OCI-M2 (cell line): ENCODE data around the gene TGFBR2.

ENCODE experiments used
- DNase-seq: peaks from one replicate; lab custom pipeline; 2025; ENCODE audit not compliant: unreplicated experiment; lab: John Stamatoyannopoulos, UW

TGFBR2 gene

DNA sequence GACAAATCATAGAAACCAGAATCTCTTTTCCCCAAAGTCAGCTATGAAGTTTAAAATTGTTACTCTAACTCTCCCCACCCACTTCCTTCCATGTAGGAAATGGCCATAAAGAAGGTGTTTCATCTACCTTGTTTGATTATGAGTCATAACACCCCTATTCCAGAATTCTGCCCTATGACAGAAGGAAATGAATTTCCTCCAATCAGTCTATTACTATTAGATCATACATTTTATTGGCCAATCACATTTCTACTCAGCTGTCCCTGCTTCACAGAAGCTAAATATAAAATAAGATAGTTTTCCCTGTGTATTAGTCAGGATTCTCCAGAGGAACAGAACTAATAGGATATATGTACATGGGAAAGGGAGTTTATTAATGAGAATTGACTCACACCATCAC is 102.1 kb downstream of the TGFBR2 start:
- no peak for DNase-seq

DNA sequence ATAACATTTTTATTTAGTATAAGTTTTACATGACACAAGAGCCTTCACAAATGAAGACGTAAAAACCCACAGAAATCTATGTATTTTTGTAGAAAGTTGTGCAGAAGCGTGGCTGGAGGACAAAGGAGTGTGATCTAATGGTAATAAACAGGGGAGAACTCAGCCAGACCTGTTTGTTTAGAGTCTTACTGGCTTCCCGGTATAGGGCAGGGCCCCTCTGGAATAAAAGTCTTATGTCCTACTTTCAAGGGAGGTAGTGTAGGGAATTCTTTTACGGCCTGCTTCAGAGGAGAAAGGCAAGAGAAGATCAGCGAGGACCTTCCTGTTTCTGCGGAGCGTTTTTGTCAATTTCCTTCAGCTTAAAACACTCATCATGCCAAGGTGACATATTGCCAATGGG is 103.6 kb downstream of the TGFBR2 start:
- DNase-seq, result no peak

DNA sequence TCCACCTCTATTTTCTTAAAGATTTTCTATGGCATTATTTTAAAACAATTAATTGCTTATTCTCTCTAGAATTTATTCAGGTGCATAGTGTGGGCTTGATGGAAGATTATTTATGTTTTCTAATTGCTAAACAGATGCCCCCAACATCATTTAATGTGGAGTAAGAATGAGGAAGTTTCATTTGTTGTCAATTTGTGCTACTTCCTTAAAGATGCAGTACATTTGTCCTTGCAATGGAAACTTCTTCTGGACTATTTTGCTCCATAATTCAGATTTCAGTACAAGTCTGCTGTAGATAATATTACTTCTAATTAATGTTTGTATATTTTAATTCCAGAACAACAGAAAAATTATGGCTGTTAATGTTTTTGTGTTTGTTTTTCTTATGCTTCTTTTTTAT is 104.8 kb downstream of the TGFBR2 start:
- no peak for DNase-seq

DNA sequence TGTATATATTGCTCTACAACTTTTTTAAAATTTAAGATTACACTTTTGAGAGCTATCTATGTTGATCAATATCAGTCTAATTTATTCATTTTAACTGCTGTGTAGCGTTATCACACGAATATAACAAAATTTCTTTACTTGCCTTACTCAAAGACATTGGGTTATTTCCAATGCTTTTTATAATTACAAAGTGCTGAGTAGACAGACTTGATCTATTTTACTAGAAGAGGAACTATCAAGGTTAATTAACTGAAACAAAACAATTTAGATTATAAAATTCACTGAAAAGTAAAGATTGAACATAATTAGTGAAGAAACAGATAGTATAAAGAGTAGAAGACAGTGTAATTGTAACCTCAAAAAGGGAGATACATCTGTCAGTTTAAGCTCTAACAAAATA is 105.5 kb downstream of the TGFBR2 start:
- no peak for DNase-seq

DNA sequence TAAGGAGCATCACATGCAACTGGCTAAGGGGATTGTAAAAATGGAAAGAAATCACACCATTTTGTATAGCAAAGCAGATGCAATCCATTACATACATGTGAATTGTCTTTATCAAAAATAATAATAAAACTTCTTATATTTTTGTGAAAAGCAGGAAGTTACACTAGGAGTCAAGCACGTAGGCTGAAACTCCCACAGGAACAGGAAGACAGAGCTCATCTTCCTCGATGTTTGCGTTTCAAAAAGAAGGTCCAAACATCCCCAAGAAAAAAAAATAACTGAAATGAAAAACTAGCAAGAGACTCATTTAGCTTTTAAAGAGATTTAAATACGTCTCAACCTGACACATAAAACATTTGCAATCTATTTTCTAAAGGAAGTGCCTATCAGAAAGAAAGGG is 106.6 kb downstream of the TGFBR2 start:
- no peak for DNase-seq

DNA sequence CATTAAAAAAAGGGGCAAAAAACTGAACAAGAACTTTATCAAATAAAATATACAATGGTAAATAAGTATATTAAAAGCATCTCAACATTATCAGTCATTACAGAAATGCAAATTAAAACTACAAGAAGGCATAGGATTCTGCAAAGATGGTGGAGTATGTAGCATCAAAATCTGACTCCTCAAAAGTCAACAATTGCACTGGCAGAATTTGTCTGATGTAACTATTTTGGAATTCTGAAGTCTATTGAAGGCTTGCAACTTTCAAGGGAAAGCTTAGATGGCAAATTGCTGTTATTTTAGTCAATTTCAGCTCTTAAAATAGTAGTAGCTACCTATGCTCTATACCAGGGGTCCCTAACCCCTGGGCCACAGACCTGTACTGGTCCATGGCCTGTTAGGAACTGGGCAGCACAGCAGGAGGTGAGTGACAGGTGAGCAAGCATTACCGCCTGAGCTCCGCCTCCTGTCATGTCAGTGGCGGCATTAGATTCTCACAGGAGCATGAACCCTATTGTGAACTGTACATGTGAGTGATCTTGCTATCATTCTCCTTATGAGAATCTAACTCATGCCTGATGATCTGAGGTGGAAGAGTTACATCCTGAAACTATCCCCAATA is 107.6 kb downstream of the TGFBR2 start:
- no peak for DNase-seq

DNA sequence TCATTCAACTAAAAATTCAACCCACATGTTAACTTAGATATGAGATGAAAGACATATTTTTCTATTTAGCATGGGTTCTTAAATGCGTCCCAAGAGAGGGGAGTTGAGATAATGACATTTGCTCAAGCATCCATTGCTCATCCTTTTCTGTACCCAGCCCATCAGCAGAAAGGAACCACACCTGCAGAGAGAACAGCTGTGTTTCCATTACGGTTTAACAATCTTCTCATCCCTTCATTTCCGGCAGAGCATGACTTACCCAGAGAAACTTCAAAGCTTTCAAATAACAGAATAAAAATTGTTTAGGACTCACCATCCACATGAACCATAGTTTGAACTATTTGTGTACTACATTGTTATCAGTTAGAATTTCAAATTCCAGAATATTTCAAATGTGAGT is 113.1 kb downstream of the TGFBR2 start:
- no peak for DNase-seq

DNA sequence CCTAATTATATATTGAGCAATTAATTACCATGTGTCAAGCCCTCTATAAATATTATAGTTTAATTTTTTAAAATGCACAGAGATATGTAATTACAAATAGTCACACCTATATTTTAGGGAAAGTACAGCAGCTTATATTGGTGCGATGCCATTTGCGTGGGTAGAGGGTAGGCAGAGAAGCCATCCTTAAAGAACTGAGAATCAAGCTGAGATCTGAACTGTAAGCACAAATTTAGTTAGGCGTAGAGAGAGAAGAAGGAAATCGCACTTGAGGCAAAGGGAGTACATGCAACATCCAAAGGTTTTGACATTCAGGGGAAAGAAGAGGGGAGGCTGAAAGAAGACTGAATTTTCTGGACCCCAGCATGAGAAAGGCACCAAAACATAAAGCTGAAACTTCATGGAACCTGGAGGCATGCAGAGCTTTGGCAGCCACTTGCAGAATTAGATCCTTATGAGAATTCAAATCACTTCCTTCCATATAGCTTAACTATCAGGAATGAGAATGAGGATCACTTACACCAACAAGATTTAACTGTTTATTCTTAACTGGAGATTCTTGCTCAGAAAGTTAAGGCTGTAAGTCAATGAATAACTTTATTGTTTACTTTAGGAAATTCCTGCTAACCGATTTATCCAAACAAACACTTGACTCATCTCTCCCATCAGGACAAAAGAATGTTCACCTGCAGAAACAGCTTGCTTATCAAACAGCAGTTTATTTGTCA is 114.3 kb downstream of the TGFBR2 start:
- DNase-seq, result no peak

DNA sequence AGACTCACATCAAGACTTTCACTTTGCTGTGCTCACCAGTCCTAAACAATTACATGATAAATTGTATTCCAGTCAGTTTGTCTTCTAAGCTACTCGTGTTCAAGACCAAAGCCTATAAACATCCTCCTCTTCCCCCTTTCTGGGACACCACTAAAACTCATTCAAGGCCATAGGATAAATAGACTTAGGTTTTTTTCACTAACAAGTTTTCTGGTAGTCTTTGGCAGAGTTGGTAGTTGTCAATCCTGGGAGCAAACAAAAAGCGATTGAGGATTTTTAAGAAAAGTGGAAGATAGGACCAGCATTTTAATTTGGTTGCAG is 114.9 kb downstream of the TGFBR2 start:
- no peak for DNase-seq

DNA sequence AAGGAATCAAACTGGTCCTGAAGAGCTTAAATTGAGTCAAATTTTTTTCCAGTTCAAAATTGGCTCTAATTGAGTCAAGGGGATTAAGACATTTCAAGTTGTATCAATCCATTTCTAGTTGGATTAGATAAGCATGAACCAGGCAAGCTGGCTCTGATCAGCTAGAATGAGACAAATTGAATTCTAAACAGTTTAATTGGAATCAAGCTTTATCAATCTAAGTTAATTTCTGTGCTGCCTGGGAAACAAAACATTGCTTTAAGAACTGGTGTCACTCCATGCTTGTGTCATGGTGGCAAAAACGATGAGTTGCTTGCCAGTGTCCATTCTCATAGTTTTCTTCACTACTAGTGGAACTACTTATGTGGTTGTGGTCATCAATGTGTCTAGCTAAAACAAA is 116.8 kb downstream of the TGFBR2 start:
- DNase-seq, result no peak

DNA sequence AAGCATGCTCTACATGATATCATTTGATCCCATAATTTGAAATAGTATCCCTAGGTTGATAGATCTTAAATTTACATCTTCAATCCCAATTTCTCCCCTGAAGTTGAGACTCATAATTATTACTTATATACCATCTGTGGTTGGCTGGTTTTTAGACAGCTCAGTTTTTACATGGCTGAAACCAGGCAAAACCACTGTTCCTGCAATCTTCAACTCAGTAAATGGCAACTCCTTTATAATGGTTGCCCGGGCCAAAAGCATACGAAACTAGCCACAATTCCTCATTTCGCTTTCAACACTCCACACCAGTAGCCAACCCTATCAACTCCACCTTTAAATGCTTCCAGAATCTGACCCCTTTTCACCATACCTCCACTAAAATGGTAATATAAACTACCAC is 118.5 kb downstream of the TGFBR2 start:
- no peak for DNase-seq

DNA sequence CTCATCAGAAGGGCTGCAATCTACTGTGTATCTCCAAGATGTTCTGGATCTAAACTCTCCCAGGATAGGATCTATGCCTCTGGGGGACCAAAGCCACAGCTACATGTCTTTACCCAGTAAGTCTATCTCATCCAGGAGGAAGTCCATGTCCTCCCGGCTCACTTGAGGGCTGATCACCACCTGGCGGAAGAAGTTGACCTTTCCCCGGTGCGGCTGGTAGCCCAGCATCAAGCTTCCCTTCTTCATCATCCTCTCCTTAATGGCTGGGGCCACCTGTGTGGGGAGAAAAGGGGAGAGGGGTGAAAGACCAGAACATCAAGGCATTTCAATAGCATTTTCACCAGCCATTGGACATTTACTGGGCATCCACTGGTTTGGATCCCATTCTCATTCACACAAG is 121.7 kb downstream of the TGFBR2 start:
- no peak for DNase-seq

DNA sequence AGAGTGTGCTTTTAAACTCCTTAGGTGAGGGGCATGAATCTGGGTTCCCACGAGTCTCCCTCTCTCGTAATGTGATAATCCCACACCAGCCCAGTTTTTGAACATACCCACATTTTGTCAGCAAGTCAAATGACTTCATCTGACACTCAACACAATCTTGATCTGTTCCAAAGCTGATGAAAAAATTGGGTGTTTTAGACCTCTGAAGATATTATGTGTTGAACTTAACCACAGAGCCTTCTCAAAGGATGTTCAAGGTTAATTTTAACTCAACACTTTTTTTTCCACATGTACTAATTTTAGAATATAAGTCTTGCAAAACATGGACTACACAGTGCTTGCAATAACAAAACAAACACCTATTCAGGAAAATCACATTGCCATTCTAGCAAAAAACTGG is 123.1 kb downstream of the TGFBR2 start:
- no peak for DNase-seq

DNA sequence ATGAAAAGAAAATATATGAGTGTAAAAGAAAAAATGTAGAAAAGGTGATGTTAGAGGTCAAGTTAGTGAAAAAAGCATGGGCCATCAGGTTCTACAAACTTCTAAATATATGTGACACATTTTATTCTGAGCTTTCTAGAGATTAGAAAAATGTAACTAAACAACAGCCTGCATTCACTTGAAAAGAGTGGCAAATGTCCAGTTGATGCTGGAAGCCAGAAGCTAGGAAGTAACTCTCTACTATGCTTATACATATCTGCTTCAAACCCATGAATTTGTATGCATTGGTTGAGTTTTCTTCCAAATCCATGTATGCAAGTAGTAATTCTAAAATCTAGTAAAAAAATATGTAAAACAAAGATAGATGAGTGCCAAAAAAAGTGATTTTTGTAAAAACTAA is 123.5 kb downstream of the TGFBR2 start:
- no peak for DNase-seq

DNA sequence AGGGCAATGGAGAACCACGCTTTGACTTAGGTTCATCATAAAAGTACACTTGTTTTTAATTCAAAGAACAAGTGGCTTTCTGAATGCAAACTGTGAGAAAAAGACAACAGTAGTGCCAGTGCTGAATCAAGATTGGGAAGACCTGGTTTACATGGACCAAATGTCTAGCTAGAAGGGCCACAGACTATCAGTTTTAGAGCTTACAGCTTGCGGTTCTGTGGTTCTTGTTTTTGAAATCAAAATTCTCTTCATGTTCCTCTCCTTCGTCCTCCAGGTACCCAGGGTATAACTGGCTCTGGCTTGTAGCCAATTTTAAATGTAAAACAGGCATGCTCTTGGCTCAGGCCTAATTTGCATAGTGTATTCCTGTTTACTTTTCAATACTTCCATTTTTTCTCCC is 124.6 kb downstream of the TGFBR2 start:
- no peak for DNase-seq

DNA sequence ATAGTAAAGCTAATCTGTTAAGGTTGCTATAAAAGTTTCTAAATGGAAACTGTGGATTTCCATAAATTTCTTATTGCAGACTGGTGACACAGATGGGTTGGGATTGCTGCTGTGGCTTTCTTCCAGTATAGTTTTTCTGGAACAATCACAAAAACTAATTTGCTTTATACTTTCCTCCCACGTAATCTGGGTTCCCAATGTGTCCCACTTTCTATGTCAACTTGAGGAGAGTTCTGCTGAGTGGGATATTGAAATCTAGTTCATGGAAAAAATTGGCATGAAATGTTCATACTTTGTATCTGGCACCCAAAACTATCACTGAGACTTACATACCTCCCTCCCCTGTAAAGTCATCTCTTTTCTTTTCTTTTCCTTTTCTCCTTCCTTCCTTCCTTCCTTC is 126.8 kb downstream of the TGFBR2 start:
- no peak for DNase-seq

DNA sequence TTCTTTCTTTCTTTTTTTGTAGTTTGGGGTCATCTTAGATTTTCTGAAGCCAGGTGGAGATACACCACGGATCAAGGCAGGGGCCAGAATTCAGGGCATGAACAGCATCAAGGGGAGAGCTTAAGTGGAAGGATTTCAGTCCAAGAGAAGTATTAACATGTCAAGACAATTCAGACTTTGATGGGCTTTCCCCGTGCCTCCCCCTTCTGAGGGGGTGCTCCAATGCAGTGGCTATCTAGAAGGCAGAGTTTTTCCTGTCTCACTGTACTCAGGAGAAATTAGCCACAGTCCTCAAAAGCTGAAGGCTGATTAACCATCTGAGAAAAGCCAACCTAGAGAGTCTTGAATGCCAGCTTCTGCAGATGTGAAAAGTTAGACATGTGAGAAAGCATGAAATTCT is 127.3 kb downstream of the TGFBR2 start:
- no peak for DNase-seq

DNA sequence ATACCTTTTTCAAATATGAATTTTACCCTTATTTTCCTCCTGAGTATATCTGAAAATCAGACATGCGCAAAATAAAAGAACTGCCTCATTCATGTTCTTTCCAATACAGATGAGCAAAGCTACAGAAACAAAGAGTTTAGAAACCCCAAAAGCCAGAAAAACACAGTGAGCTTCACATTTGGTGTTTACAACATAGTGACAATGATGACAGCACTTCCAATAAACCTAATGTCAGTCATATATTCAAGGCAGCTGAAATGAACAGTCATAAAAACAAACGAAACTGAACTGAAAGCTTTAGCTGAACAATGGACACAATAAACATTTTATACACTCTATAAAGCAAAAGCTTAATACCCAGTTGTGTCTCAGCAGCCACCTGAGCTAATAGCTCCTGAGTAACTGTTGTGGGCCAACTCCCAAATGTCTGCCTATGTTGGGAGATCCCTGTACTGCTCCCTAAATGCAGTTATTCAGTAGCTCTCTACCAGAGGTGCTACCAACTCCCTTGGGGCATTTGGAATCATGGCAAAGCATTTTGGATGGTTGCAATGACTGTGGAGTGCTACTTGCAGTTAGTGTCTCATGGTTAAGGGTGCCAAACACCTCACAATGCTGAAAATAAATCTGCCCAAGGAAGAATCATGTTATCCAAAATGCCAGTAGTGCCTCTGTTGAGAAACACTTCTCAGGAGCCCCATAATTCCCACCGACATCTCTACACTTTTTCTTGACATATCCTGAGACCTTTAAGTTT is 131.5 kb downstream of the TGFBR2 start:
- no peak for DNase-seq

DNA sequence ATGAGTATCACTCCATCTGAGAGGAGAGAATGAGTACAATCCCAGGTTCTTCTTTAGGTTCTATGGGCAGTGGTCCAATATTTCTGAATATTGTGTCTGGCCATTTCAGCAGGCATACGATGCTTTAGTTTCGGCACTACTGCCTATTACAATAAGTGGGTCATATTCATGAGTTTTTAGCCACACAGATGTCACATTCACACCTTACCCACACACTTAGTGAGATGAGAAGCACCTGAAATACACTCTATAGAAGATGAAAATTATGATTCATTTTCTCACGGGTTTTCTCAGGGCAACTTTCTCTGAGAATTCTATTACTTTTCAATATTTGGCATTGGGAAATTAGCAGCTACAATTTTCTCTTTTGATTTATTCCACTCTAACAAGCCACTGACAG is 132.2 kb downstream of the TGFBR2 start:
- no peak for DNase-seq

DNA sequence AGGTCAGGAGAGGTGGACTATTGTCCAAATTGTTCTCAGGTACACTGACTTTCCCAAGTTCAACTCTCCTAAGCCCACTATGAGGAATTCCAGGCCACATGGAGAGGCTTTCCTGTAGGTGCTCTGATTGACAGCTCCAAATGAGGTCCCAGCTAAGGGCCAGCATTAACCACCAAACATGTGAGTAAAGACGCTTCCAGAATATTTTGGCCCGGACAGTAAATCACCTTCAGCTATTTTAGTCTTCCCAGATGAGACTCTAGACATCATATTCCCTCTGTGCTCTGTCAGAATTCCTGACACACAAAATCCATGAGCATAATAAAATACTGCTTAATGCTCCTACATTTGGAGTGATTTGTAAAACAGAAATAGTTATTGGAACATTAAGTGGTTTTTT is 135.5 kb downstream of the TGFBR2 start:
- no peak for DNase-seq

DNA sequence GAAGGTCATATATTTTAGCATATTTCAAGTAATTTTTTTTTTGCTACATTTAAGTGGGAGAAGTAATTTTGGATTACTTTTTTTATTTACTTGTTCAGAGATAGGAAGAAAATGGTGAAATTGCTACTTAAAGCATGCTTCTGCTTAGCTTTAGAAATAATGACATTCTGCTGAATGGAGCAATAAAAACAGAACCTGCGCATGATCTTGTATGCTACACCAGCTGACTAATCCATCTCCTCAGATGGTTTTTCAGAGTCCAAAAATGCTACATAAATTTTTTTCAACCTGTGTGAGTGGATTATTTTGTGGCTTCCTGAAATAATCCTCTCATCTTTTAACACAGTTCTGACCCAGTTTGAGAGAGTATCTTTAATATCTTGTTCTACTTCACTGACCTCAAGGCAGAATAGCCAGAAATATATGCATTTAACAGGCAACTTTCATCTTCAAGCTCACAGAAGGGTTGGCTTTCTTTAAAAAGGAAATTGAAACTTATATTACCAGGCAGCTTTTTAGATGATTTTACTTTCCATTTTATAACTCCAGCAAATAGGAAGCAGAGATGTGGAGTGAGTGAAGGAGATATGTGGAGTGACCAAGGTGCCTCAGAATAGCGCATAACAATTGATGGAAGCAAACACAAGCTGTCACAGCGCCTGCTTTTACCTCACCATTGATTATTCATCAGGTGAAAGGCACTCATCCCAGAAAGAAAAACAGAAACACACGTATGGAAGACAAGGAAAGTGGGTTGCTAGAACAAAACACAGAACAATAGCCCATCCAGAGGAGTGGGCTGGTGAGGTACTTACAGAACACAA is 136.6 kb downstream of the TGFBR2 start:
- DNase-seq, result no peak
